Measurements from ENCODE around the gene HSD17B3.

The HSD17B3 gene

DNA sequence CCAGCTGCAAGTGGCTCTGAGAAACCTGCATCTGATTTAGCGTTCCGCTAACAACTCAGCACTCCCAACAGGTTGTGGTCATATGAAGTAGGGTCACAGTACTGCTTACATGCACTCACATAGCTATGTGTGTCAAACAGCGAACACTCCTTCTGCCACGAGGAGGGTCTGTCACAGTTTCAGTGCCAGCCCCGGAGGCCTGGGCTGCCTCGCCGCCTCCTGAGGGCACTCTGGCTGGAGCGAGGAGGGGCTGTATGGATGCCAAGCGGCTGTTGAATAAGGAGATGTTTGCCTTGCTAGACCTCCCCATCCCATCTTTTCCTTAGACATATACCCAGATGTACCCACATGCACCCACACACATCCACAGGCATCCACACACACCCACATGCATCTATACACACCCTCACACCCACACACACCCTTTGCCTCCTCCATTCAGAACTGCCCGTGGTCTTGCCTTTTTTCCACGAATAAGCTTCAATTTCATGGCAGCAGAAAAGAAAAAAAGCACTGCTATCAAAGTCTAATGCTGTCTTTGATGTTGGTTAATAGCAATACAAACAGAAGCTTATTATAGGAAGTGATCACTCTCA is 95.7 kb downstream of the HSD17B3 start:
- TF ChIP-seq CTCF (IDR thresholded peaks at IDR 0.05; ENCODE audit: low read depth, low read length) (no peak), EZH2phosphoT487 (IDR thresholded peaks at IDR 0.05; ENCODE audit: low read depth) (no peak)
- Histone ChIP-seq H3K79me2 (ENCODE audit: low read length) (no peaks in the 10 kb centered on the region), H3K27me3 (ENCODE audit: low read depth, low read length) (no peaks in the 10 kb centered on the region), H3K4me1 (ENCODE audit: low read length) (no peaks in the 10 kb centered on the region), H3K27ac (ENCODE audit: low read length) (no peak overlapping the region), H3K9me3 (ENCODE audit: insufficient read depth, low read length) (no peaks in the 10 kb centered on the region), H4K20me1 (ENCODE audit: insufficient read depth, low read length) (no peaks in the 10 kb centered on the region), H3K4me3 (ENCODE audit: low read length) (no peak overlapping the region), H3K36me3 (replicated peaks; ENCODE audit: low read depth, low read length) (no peaks in the 10 kb centered on the region), H3K4me2 (ENCODE audit: low read length) (no peak overlapping the region), H2AFZ (ENCODE audit: low read depth, low read length) (no peak overlapping the region), H3K9ac (ENCODE audit: low read length) (no peak overlapping the region)

GRCh38 chr9:96204853-96205252 is 97.1 kb downstream of the HSD17B3 start:
- no peak overlapping the region for H3K4me2 ChIP-seq (ENCODE audit: low read length)
- H3K27ac ChIP-seq (ENCODE audit: low read length): no peak overlapping the region
- H3K9ac ChIP-seq (ENCODE audit: low read length): no peak overlapping the region
- H3K36me3 ChIP-seq (replicated peaks; ENCODE audit: low read depth, low read length): no peaks in the 10 kb centered on the region
- no peaks in the 10 kb centered on the region for H3K27me3 ChIP-seq (ENCODE audit: low read depth, low read length)
- TF ChIP-seq CTCF (IDR thresholded peaks at IDR 0.05; ENCODE audit: low read depth, low read length) (no peak), EZH2phosphoT487 (IDR thresholded peaks at IDR 0.05; ENCODE audit: low read depth) (no peak)
- H3K9me3 ChIP-seq (ENCODE audit: insufficient read depth, low read length): no peaks in the 10 kb centered on the region
- no peaks in the 10 kb centered on the region for H3K4me1 ChIP-seq (ENCODE audit: low read length)
- no peak overlapping the region for H3K4me3 ChIP-seq (ENCODE audit: low read length)
- no peaks in the 10 kb centered on the region for H3K79me2 ChIP-seq (ENCODE audit: low read length)
- no peaks in the 10 kb centered on the region for H4K20me1 ChIP-seq (ENCODE audit: insufficient read depth, low read length)
- H2AFZ ChIP-seq (ENCODE audit: low read depth, low read length): no peak overlapping the region

DNA sequence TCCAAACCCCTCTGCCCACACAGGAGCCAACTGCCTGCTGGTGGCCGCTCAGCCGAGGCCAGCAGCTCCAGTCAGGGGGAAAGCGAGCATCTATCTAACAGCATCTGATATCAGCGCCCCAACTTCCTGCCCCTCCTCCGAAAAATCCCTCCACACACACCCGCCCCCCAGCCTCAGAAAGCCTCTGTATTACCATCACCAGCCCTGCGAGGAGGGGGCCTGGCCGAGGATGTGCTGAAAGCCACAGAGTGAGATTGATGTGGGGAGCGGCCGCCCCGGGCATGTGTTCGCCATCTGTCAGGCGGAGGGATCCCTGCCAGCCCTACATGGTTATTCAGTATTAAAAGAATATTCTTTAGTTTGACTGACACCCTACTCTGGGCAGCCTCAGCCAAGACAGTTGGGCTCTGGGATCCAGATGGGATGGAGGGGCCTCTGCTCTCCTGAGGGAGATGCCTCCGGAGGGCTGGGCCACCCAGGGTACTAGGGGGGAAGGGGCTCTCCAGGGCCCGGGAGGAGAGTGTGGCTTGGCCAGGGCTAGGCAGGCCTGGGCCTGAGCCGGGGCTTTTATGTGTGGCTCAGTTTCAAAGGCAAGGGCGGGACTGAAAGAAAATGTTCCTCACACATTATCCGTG is 98.0 kb downstream of the HSD17B3 start:
- Histone ChIP-seq H3K4me3 (ENCODE audit: low read length) (no peak overlapping the region), H3K9ac (ENCODE audit: low read length) (no peak overlapping the region), H3K9me3 (ENCODE audit: insufficient read depth, low read length) (no peaks in the 10 kb centered on the region), H2AFZ (ENCODE audit: low read depth, low read length) (no peak overlapping the region), H3K79me2 (ENCODE audit: low read length) (no peaks in the 10 kb centered on the region), H3K27me3 (ENCODE audit: low read depth, low read length) (no peaks in the 10 kb centered on the region), H4K20me1 (ENCODE audit: insufficient read depth, low read length) (no peaks in the 10 kb centered on the region), H3K4me1 (ENCODE audit: low read length) (no peaks in the 10 kb centered on the region), H3K4me2 (ENCODE audit: low read length) (no peak overlapping the region), H3K36me3 (replicated peaks; ENCODE audit: low read depth, low read length) (no peaks in the 10 kb centered on the region), H3K27ac (ENCODE audit: low read length) (no peak overlapping the region)
- no peak for TF ChIP-seq CTCF (IDR thresholded peaks at IDR 0.05; ENCODE audit: low read depth, low read length)
- no peak for TF ChIP-seq EZH2phosphoT487 (IDR thresholded peaks at IDR 0.05; ENCODE audit: low read depth)

- no peaks in the 10 kb centered on the region for H4K20me1 ChIP-seq (ENCODE audit: insufficient read depth, low read length)
- no peak overlapping the region for H3K27ac ChIP-seq (ENCODE audit: low read length)
- H2AFZ ChIP-seq (ENCODE audit: low read depth, low read length): no peak overlapping the region
- no peak for TF ChIP-seq EZH2phosphoT487 (IDR thresholded peaks at IDR 0.05; ENCODE audit: low read depth)
- no peak for TF ChIP-seq CTCF (IDR thresholded peaks at IDR 0.05; ENCODE audit: low read depth, low read length)
- no peaks in the 10 kb centered on the region for H3K36me3 ChIP-seq (replicated peaks; ENCODE audit: low read depth, low read length)
- no peaks in the 10 kb centered on the region for H3K4me1 ChIP-seq (ENCODE audit: low read length)
- H3K9ac ChIP-seq (ENCODE audit: low read length): no peak overlapping the region
- H3K4me2 ChIP-seq (ENCODE audit: low read length): no peak overlapping the region
- H3K79me2 ChIP-seq (ENCODE audit: low read length): no peaks in the 10 kb centered on the region
- H3K4me3 ChIP-seq (ENCODE audit: low read length): no peak overlapping the region
- no peaks in the 10 kb centered on the region for H3K9me3 ChIP-seq (ENCODE audit: insufficient read depth, low read length)
- H3K27me3 ChIP-seq (ENCODE audit: low read depth, low read length): no peaks in the 10 kb centered on the region
Observed at GRCh38 chr9:96202971-96203780, 98.8 kb downstream of the HSD17B3 start.

All from OCI-LY3 (cell line).